Erythroblast (primary cell): ENCODE results near the gene NCK2.
A peak's percentile ranks its signal among the peaks of the same experiment; 100 is the strongest.

Experiments
- DNase-seq, 2 experiments: peaks; one replicate each; lab custom pipeline; 2025; lab: John Stamatoyannopoulos, UW
- GATA1 ChIP-seq: IDR thresholded peaks from 2 replicates; pipeline ENCODE4 v1.6.1; 2011; ENCODE audit warnings: low read depth, mild to moderate bottlenecking, control low read depth, low read length, moderate library complexity
- POLR2A ChIP-seq: IDR thresholded peaks from 2 replicates; pipeline ENCODE4 v1.6.1; 2011; ENCODE audit warnings: mild to moderate bottlenecking, low read length

Gene NCK2

GRCh38 chr2:105802587-105802986 is 57.9 kb downstream of the NCK2 start:
- DNase-seq: no peak

GRCh38 chr2:105803337-105803736 is 58.6 kb downstream of the NCK2 start:
- DNase-seq: no peak
- TF ChIP-seq POLR2A (no peak), GATA1 (no peak)

More at GRCh38 chr2:105802587-105802986, 57.9 kb downstream of the NCK2 start:
- TF ChIP-seq GATA1: no peak
- TF ChIP-seq POLR2A: no peak

- TF ChIP-seq POLR2A (no peak), GATA1 (no peak)
- no peak for DNase-seq
Observed at GRCh38 chr2:105803773-105804172, 59.1 kb downstream of the NCK2 start.

- TF ChIP-seq POLR2A (no peak), GATA1 (no peak)
- no peak for DNase-seq
Observed at GRCh38 chr2:105804266-105804665, 59.6 kb downstream of the NCK2 start.

GRCh38 chr2:105806996-105807395 is 62.3 kb downstream of the NCK2 start:
- DNase-seq: no peak
- TF ChIP-seq GATA1: no peak
- no peak for TF ChIP-seq POLR2A

GRCh38 chr2:105808423-105809096 is 63.8 kb downstream of the NCK2 start:
- TF ChIP-seq GATA1: no peak
- TF ChIP-seq POLR2A: no peak
- no peak for DNase-seq

- no peak for DNase-seq
- TF ChIP-seq GATA1: no peak
- no peak for TF ChIP-seq POLR2A
Observed at GRCh38 chr2:105809097-105809473, 64.4 kb downstream of the NCK2 start.

- TF ChIP-seq POLR2A: no peak
- no peak for TF ChIP-seq GATA1
- no peak for DNase-seq
Observed at GRCh38 chr2:105809723-105810122, 65.0 kb downstream of the NCK2 start.

- peak; percentile 47 to 73 for DNase-seq
- TF ChIP-seq POLR2A: no peak
- no peak for TF ChIP-seq GATA1
Observed at GRCh38 chr2:105812180-105813044, 67.7 kb downstream of the NCK2 start.

GRCh38 chr2:105813045-105813315 is 68.3 kb downstream of the NCK2 start:
- TF ChIP-seq POLR2A (no peak), GATA1 (no peak)
- DNase-seq: peak in 1 of 2 experiments; percentile 31

GRCh38 chr2:105813405-105813804 is 68.7 kb downstream of the NCK2 start:
- TF ChIP-seq POLR2A: no peak
- no peak for TF ChIP-seq GATA1
- no peak for DNase-seq

- no peak for DNase-seq
- no peak for TF ChIP-seq GATA1
- no peak for TF ChIP-seq POLR2A
Observed at GRCh38 chr2:105814291-105814940, 69.7 kb downstream of the NCK2 start.

GRCh38 chr2:105815401-105815800 is 70.7 kb downstream of the NCK2 start:
- TF ChIP-seq POLR2A: no peak
- no peak for TF ChIP-seq GATA1
- DNase-seq: no peak

- TF ChIP-seq POLR2A (no peak), GATA1 (no peak)
- no peak for DNase-seq
Observed at GRCh38 chr2:105820151-105820550, 75.4 kb downstream of the NCK2 start.
